HG03354 (cell line): ENCODE data around the gene LARGE1.

Source experiments
- ATAC-seq: cut with Tn5 transposase; IDR thresholded peaks from one replicate; pipeline ENCODE4 v1.9.1; 2021; ENCODE audit warnings: mild to moderate bottlenecking; ENCODE audit not compliant: unreplicated experiment, poor library complexity, severe bottlenecking

The LARGE1 gene

DNA sequence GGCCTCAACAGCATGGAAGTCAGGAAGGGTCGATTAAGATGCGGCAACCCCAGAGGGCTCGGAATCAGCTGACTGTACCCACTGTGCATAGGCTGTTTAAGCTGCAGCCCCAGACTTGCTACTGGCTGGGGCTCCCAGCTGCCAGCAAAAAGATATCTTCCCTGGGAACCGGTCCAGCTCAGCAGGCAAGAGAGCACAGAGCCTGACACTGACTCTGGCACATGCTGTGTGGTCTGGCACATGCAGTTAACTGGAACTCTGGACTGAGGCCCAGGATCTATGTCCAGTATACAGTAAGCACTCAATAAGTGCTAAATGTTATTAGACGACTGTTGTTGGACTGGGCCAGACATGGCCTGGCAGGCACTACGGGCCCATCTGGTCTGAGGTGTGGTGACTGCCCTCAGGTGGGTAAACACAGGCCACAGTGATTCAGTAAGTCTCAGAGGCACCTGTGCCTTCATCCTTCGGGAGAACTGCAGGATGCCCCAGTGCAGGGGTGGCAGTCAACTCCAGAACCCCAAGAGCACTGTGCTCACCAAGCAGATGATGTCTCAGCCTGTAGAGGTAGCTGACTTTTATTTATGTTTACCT is 87.6 kb downstream of the LARGE1 start:
- no peak for ATAC-seq

DNA sequence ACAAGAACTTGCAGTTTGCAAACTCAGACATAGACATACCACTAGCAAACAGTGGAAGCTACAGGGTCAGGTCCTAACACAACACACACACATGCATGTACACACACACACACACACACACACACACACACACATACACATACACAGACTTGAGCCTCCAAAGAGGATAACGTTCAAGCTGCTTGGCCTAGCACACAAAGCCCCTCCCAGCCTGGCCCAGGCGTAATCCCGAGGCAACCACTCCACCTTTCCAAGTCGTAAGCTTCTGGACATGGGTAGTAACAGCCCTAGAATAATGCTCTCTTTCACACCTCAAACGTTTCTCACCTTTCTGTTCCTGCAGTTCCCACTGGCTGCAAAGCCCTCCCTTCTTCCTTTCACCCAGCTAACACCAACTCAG is 88.6 kb downstream of the LARGE1 start:
- ATAC-seq = no peak

DNA sequence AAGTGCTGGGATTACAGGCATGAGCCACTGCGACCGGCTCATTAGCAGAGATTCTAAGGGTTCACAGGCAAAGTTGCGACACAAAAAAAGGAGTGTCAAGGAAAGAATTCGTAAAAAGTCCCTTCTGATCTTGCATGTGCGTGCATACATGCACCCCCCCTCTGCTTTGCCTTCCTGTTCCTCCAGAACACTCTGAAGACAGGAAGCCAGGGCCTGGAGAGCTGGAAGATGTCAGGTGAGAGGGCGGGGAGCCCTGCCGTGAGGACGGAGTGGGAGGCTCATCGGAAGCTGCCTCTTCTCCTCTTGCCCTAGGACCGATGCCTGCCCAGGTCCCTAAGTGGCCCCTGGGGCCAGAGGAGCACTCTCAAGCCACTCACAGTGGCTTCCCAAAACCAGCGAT is 89.1 kb downstream of the LARGE1 start:
- no peak for ATAC-seq

DNA sequence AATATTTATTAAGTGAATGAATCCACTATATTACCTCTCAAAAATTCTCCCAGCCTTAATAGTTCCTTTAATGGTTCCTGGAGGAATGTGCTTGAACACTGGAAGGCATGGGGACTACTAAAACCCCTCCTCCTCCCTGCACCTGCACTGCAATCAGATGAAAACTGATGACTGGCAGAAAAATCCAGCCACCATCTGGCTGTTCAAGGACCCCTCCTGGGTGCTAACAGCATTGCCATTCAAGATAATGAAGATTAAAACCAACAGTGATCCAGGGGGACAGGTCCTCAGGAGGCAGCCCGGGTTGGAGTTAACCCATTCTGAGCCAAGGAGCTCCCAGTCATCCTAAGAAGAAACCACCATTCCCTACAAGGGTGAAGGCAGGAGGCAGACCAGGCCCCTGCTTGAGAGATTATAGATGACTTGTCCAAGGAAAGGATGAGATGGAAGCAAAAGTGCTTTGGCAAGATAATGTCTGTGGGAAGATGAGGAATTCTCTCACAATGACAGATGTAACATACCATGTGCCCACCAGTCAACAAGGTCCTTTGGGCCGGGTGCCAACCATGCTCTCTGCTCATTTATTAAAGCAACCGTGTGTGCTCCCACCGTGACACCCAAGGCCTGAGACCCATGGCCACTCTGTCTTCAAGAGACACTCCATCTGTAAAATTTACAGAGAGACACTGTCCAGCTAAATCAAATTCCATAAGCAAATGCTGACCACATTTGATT is 90.6 kb downstream of the LARGE1 start:
- no peak for ATAC-seq

DNA sequence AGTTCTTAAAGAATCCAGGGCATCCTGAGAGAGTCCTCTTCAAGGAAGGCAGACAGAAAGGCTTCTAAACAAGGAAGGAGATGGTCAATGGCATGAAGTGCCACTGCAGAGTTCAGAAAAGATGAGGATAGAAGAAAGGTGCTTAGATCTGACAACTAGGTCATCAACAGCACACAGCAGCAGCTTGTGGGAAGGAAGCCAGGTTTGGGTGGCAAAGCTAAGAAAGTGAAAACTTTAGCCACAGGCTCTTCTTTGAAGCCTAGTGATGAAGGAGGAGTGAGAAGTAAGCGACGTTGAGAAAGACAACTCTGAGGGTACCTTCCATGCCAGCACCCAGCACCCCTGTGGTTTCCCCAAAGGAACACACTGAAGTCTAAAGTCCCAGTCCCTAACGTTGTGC is 92.0 kb downstream of the LARGE1 start:
- no peak for ATAC-seq

DNA sequence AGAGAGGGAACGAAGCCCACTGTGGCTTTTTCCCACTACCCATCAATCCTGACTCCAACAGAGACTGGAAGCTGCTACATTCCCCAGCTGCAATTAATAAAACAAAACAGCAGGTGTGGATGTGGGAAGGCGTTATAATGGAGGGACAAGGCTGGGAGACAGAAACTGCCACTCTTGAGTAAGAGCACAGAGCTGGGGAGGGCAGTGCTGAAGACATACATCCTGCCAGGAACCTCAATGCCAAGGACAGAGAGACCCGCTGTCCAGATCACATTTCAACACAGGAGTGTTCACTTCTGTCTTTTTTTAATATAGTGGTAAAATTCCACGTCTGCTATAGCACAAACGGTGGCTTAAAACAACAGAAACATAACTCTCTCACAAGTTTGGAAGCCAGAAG is 94.5 kb downstream of the LARGE1 start:
- ATAC-seq = no peak

DNA sequence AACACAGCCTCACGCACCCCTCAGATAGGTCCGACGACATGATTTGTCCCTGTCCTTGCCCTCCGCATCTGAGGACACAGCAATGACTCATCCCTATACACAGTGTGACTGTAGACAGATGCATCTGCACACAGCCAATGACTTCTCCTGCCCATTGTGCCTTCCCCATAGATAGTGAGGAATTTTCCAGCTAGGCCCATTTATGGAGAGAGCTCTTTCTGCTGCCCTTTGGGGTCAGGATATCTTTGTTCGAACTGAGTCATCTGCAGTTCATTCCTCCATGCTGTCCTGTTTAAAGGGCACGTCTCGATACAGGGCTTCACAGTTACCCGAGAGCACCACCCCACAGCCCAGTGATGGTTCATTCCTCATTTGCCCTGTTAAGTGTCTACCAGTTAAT is 96.7 kb downstream of the LARGE1 start:
- no peak for ATAC-seq

DNA sequence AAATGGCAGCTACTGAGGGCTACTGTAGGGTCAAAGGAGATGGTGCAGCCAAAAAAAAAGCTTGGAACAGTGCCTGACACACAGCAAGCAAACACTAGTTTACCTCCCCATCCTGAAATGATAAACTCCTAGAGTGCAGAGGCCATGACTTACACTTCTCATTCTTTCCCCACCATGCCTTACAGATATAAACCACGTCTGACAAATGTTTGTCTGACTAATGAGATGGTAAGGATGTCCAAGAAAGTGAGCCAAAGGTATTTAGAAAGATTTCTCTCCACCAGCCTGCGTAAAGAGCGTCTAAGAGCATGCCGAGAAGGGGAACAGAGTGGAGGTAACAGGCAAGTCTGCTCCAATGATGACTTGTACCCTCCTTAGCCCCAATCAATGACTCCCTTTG is 99.0 kb downstream of the LARGE1 start:
- ATAC-seq = no peak

DNA sequence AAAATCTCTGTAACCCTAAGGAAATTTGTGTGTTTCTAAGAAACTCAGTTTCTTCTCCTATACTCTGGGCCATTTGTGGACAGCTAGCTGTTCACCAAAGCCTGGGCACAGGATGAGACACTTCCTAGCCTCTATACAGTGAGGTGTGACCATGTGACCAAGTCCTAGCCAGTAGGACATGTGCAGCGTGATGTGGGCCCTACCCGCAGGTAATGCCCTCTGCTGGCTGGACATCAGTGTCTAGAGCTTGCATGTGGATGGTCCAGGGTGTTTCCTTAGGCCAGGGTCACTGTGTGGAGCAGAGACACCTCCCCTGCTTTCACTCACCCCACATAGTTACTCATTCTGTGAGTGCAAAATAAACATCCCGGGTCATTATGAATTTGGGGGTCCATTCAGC is 100.5 kb downstream of the LARGE1 start:
- ATAC-seq = no peak

DNA sequence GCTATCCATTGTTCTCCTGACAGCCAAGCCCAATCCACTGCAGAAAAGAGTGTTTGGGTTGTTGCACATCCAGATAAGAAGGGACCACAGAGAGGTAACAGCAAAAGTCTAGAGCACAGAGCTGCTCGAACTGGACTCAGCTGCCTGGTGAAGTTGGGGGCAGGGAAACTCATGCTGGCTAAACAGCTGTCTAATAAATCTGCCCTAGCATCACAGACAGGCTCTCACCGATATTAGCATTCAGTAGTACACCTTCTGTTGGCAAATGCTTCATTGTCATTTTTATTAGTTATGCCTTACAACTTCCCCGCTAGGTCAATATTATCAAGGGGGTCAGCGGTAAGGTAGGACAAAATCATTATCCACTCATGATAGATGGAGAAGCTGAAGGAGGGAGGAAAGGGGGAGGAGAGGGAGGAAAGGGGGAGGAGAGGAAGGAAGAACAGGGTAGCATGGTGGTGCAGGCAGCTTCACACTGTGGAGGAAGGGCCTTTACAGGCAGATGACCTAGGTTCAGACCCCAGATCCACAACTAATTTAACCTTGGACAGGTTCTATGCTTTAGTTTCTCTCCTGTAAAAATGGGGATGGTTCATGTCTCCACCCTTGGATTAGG is 102.7 kb downstream of the LARGE1 start:
- ATAC-seq = no peak

DNA sequence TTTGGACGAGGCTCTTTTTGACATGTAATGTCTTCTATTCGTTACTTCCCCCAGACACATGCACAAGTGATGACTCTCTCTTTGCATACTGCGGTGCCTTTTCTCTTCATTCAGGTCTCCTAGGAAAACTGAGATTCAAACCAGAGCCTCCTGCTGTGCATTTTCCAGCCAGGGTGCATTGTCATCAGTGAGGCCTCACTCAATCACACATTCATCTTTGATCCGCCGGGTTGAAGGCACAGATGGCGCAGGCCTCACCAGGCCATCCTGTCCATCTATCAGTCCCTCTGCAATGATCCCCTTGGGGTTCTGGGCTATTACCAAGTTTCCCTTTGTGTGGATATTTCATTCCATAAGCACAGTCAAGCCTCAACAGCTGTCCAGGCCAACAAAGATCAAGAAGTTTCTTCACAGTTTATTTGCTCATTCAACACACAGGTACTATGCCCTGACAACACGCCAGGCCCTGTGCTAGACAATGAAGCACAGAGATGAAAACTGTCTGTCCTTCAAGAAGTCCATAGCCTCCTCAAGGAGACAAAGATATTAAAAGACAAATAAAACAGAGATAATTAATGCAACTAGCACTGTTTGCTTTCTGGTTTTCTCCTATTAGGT is 107.8 kb downstream of the LARGE1 start:
- ATAC-seq = no peak

DNA sequence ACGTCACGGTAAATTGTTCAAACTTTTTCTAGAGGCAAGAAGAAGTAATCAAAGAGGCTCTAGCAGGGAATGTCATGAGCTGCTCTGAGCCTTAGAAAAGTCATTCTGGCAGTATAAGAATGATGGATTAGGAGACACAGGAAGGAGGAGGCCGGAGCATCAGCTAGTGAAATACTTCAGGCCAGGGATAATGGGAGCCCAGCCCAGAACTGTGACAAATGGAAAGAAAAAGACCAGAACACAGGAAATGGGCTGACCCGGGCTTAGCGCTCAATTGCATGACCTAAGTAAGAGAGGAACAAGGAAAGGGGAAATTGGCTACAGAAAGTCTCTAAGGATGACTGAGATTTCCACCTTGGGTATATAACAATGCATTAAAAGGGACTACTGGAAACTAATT is 108.6 kb downstream of the LARGE1 start:
- no peak for ATAC-seq

DNA sequence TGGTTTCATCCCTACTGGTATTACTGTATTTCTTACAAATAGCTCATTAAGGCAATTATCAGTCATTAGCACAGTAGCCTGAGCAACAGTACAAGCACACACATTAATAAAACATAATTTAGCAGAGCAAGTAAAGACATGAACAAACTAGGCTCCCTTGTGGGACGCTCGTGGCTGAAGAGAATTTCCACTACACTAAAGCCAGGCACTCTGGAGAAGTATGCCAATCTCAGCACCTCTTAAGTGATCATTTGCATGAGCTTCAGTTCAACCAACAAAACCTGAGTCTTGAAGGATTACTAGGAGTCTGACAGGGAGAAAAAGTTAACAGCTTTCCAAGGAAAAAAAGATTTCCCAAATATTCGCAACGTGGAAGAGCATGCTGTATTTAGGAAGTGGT is 109.1 kb downstream of the LARGE1 start:
- no peak for ATAC-seq

DNA sequence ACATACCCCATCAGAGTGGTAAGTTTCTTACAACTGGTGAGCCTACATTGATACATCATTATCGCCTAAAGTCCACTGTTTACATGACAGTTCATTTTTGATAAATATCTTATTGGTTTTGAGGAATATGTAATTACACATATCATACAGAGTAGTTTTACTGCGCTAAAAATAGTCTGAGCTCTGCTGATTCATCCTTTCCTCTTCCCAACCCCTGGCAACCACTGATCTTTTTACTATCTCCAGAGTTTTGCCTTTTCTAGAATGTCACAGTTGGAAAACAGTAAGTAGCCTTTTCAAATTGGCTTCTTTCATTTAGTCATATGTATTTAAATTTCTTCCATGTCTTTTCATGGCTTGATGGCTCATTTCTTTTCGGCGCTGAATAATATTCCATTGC is 112.8 kb downstream of the LARGE1 start:
- ATAC-seq = no peak

DNA sequence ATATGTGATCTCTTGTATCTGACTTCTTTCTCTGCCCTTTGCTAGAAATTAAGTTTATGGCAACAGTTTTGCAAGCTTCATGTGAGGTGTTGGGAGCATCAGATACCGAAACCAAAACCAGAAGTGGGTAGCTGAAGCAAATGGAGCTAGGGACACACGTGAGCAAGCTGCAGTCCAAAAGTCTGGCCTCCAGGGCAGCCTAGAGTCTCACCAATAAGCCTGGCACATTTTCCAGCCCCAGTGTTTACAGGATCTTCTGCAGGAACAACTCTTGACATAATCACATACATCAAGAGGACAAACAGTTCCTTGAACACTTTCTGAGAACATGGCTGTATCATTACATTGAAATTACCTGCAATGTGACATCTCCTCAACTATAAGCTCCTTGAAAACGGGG is 114.1 kb downstream of the LARGE1 start:
- peak; percentile 53 for ATAC-seq

DNA sequence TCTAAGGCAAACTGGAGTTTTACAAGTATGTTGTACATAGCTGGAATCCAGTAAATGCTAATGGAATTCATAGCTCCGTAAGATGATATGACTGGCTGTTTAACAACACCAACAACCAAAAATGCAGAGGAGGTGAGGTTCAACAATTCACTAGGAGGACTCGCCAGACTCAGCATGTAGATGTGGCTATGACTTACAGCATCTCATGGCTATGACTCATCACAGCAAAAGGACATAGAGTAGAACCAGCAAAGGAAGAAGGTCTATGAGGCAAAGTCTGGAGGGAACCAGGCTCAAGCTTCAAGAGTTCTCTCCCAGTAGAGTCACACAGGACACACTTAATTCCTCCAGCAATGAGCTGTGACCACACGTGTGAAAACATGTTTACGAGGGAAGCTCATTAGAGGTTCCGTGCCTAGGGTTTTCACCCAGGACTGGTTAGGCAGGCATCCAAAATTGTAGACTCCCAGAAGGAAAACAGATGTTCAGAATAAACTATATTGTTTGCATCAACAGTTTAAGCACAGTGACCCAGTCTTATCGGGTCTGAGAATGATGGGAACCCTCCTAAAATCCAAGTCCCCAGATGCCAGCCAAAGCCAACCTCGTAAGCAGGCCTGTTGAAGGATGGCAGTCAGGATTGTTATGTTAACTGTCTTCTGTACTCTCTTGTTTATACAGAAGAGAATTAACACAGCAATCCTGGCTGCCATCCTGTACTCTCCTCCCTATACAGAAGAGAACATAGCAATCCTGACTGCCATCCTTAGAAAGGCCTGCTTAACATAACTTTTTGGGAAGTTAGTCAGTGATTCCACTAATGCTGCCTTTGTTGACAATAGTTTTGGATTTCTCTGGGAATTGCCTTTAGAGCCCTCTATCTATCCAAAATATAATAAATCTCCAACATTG is 116.6 kb downstream of the LARGE1 start:
- ATAC-seq = no peak

DNA sequence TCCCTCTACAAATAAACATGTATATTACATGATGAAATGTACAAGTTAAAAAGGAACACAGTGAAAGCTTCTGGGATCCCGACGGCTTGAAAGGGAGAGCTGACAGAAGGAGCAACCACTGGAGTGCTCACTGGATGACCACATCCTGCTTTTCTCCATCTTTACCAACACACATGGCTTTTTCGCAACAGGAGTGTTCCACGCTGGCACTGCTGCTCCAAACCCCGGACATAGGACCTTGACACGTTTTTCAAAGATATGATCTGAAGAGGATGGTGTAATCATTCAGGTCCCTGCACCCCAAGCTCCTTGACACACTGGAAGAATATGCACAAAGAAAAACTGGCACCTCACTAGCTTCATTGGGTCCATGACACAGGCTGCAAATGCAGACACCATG is 121.9 kb downstream of the LARGE1 start:
- ATAC-seq = no peak

DNA sequence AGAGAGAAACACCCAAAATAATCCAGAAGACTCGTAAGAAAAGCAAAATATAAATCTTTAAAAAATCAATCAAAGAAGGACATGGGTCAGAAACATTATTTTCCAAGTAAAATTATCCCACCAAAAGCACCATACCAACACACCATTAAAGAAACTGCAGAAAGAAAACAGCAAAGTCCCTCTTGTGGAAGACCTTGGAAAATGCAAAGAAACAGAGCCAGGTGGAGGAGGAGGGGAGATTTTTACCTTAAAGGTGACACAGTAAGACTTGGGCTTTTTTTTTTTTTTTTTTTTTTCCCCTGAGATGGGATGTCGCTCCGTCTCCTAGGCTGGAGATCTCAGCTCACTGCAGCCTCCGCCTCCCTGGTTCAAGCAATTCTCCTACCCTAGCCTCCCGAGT is 123.8 kb downstream of the LARGE1 start:
- ATAC-seq = no peak

DNA sequence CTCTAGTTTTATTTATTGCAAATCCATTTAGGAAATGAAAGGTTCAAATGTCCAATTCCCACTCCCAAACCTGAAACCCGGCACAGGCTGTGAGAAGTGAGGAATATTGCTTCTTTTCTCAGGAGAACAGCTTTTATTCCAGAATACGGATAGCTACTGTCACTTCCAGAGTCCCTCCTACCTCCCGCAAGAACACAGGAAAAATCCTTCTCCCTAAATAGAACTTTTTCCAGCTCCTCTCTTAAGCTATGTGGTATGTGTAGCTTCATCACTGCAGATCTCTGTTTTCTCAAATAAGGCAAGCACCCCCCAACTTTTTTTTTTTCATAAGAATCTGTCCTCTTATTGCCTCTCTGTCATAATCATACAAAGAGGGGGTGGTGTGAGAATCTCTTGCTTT is 126.8 kb downstream of the LARGE1 start:
- ATAC-seq = no peak

DNA sequence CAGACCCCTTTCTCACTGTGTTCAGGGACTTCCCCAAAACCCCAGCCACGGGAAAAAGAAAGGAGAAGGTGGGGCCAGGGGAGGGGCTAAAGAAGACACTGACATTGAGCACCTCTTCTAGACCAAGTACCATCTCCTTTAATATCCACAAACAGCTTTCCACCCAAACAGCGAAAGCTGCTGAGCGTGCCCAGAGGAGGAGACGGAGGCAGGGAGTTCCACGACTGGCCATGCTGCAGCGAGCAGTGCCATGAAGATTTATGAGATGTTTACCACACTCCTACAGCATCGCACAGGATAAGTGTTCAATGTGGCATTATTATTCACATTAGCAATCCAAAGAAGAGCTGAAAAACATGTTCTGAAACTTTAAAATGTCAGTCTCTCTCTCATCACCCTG is 127.4 kb downstream of the LARGE1 start:
- ATAC-seq = no peak
